Stomach (tissue), 9 donors: Measurements from ENCODE around the gene OPCML. TPM values are rescaled to one million over a fixed set of nuclear protein-coding genes. Genes with fewer than 3 reads are reported as not detected.

Experiments used
- DNase-seq, 2 donors: peaks; one replicate each; pipeline versions ENCODE4 v3.0.0 to v3.0.0-alpha.2; 2013 to 2019
- H3K27ac ChIP-seq, 5 donors: fragments of 200-600 bp in 4 of 5; sonication (generic) in 4 of 5; one replicate each; pipeline ENCODE4 v1.5.1; 2013 to 2019; ENCODE audit warnings: mild to moderate bottlenecking in 1 of 5, moderate library complexity in 1 of 5
- H3K27me3 ChIP-seq, 3 donors: fragments of 200-600 bp; sonication (generic); one replicate each; pipeline ENCODE4 v1.5.1; 2017 to 2019; ENCODE audit warnings: mixed run types in 1 of 3
- H3K36me3 ChIP-seq, 4 donors: fragments of 200-600 bp; sonication (generic); 1 replicate in 3 of 4; 2 replicates in 1 of 4; pipeline ENCODE4 v1.5.1; 2016 to 2019
- H3K4me1 ChIP-seq, 4 donors: fragments of 200-600 bp; sonication (generic); one replicate each; pipeline ENCODE4 v1.5.1; 2016 to 2019
- H3K4me3 ChIP-seq, 4 donors: fragments of 200-600 bp; sonication (generic) in 3 of 4; one replicate each; pipeline ENCODE4 v1.5.1; 2016 to 2019; ENCODE audit warnings: mild to moderate bottlenecking in 1 of 4
- H3K9me3 ChIP-seq, 4 donors: fragments of 200-600 bp; sonication (generic); one replicate each; pipeline ENCODE4 v1.5.1; 2016 to 2019
- EP300 ChIP-seq: sonication (generic); formaldehyde crosslinking; IDR thresholded peaks from one replicate; pipeline ENCODE4 v1.6.1; 2017; ENCODE audit warnings: antibody characterized with exemption
- POLR2A ChIP-seq, 4 donors: fragments of 450-650 bp; IDR thresholded peaks; one replicate each; pipeline ENCODE4 v1.6.1; 2016; ENCODE audit warnings: antibody characterized with exemption in 4 of 4, control low read depth in 2 of 4, mild to moderate bottlenecking in 1 of 4, moderate library complexity in 1 of 4
- POLR2AphosphoS5 ChIP-seq, 3 donors: sonication (generic); formaldehyde crosslinking; IDR thresholded peaks; one replicate each; pipeline ENCODE4 v1.6.1; 2016; ENCODE audit warnings: antibody characterized with exemption in 3 of 3
- WGBS, 5 donors: extraction: QIAGEN DNeasy Blood & Tissue Kit in 3 of 5; methylation state at CpG; one replicate each; pipeline versions ENCODE4 v1.1.5 to v1.1.7; 2013 to 2018; 5-methylcytosine and 5-hydroxymethylcytosine counted together
- intact Hi-C: fragments of 100-400 bp; cut with DNase I; formaldehyde crosslinking; loops from one replicate; pipeline ENCODE4 v1.15.1; 2023; ENCODE audit warnings: low total_unique reads
- polyA plus RNA-seq, 3 donors: library from polyadenylated mRNA; stranded (reverse); fragments of 200-250 nt; gene quantifications; one replicate each; pipeline ENCODE4 v1.2.3, GENCODE V29; 2013
- total RNA-seq, 5 donors: library from RNA; depleted of rRNA; stranded (reverse); fragments of >200 nt; gene quantifications; one replicate each; pipeline versions ENCODE4 v1.1.0 to v1.2.3, GENCODE V29; 2014 to 2016
- TF ChIP-seq, protein P1 (sequence below), 7 experiments: fragments of 450-650 bp in 4 of 7; fragments of 200-600 bp in 3 of 7; sonication (generic) in 3 of 7; IDR thresholded peaks; one replicate each; pipeline ENCODE4 v1.5.1; 2016 to 2019; ENCODE audit warnings: antibody characterized with exemption in 7 of 7, control low read depth in 2 of 7, mild to moderate bottlenecking in 1 of 7
- donor health status: healthy with polysubstance abuse.
- donor health status: Bipolar disorder and iron deficiency.
- donor health status: healthy.

OPCML gene
- total and polyA plus RNA-seq, 8 donors: 0.03 to 0.92 (median 0.55) TPM; not detected in 3

DNA sequence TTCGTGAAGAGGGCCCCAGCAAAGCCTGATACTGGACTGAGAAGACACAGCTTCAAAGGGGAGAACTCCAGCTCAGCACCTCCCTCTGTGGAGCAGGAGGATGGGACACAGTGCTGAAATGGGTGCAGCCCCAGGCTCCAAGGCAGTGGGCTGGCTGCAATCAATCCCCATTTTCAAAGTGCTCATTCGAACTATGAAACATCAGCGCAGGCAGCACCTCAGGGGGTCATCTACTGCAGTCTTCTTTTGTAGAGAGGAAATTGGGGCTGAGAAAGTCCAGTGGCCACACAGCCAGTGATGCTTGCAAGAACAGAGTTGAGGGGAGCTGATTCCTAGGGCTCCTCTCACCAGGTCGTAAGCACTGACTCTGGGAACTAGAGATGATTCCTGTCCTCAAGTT is 25.1 kb downstream of the OPCML start:
- H3K4me3 ChIP-seq: no peak overlapping the region
- no peaks in the 10 kb centered on the region for H3K36me3 ChIP-seq
- peaks cover 0 to 5% (median 0%) of the 10 kb centered on the region in 3 donors for H3K27me3 ChIP-seq
- DNase-seq: no peak
- TF ChIP-seq EP300 (no peak), POLR2A (IDR thresholded peaks at IDR 0.05) (no peak), POLR2AphosphoS5 (IDR thresholded peaks at IDR 0.05) (no peak)
- TF ChIP-seq, protein P1, sequence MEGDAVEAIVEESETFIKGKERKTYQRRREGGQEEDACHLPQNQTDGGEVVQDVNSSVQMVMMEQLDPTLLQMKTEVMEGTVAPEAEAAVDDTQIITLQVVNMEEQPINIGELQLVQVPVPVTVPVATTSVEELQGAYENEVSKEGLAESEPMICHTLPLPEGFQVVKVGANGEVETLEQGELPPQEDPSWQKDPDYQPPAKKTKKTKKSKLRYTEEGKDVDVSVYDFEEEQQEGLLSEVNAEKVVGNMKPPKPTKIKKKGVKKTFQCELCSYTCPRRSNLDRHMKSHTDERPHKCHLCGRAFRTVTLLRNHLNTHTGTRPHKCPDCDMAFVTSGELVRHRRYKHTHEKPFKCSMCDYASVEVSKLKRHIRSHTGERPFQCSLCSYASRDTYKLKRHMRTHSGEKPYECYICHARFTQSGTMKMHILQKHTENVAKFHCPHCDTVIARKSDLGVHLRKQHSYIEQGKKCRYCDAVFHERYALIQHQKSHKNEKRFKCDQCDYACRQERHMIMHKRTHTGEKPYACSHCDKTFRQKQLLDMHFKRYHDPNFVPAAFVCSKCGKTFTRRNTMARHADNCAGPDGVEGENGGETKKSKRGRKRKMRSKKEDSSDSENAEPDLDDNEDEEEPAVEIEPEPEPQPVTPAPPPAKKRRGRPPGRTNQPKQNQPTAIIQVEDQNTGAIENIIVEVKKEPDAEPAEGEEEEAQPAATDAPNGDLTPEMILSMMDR (IDR thresholded peaks at IDR 0.05): no peak
- WGBS, 5 donors: 76 to 95% (median 90%) methylated on average over 4 of the region's 4 CpGs
- no peak overlapping the region for H3K27ac ChIP-seq
- intact Hi-C loops: no loop called here
- H3K9me3 ChIP-seq: no peaks in the 10 kb centered on the region
- H3K4me1 ChIP-seq: peaks cover 0 to 6% (median 3%) of the 10 kb centered on the region in 4 donors

DNA sequence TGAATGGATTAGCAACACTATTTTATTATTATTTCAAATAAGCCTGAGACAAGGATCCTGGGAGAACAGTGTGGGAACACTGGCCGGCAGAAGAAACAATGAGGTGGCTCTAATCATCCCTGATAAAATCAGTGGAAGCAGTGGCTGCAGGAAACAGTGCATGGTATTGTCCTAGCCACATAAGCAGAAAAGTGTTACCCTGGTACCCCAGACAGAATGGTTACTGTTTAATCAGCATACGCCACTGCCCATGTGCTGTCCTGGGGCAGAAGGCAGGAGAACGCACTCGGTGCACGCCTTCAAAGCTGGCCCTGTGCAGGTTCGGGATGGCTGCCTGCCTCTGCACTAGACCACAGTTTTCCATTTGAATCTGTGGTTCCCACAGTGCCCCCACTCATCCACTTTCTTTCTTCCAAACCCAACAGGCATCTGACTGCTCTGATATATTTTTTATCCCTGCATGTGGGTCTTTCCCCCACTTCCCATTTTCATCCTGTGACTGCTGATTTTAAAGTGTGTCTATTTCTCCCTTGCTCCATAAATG is 25.7 kb downstream of the OPCML start:
- TF ChIP-seq POLR2A (IDR thresholded peaks at IDR 0.05) (no peak), EP300 (no peak), POLR2AphosphoS5 (IDR thresholded peaks at IDR 0.05) (no peak)
- TF ChIP-seq, protein P1 (IDR thresholded peaks at IDR 0.05): no peak
- no peak for DNase-seq
- WGBS, 5 donors: 59 to 87% (median 78%) methylated on average over 6 of the region's 6 CpGs
- Histone ChIP-seq H3K4me3 (no peak overlapping the region), H3K9me3 (no peaks in the 10 kb centered on the region), H3K36me3 (no peaks in the 10 kb centered on the region), H3K27ac (no peak overlapping the region), H3K27me3 (peaks cover 0 to 9% (median 0%) of the 10 kb centered on the region in 3 donors), H3K4me1 (peaks cover 0 to 12% (median 8%) of the 10 kb centered on the region in 4 donors)
- intact Hi-C loops: no loop called here

DNA sequence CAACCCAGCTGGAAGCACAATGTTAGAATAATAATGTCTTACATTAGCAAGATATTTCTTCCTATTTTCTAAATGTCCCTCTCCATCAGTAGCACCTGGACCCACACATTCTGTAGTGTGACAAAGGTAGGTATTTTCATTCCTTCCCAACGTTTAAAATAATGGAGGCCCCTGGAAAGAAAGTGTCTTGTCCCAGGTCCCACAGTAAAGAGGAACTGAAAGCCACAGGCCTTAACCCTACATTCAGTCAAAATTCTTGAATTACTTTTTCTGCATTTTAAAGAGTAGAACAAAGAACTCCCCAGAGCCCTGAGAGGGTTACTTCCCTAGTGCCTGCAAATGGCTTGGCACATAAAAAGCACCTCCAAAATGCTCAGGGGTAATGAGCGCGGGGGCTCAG is 26.3 kb downstream of the OPCML start:
- TF ChIP-seq POLR2AphosphoS5 (IDR thresholded peaks at IDR 0.05) (no peak), POLR2A (IDR thresholded peaks at IDR 0.05) (no peak), EP300 (no peak)
- TF ChIP-seq, protein P1 (IDR thresholded peaks at IDR 0.05): no peak
- H3K4me3 ChIP-seq: no peak overlapping the region
- no peak overlapping the region for H3K27ac ChIP-seq
- intact Hi-C loops: no loop called here
- no peaks in the 10 kb centered on the region for H3K36me3 ChIP-seq
- H3K9me3 ChIP-seq: no peaks in the 10 kb centered on the region
- H3K4me1 ChIP-seq: peaks cover 0 to 12% (median 9%) of the 10 kb centered on the region in 4 donors
- H3K27me3 ChIP-seq: peaks cover 0 to 7% (median 0%) of the 10 kb centered on the region in 3 donors
- no peak for DNase-seq
- 64 to 72% (median 68%) methylated on average over 3 of the region's 3 CpGs for WGBS, 5 donors

DNA sequence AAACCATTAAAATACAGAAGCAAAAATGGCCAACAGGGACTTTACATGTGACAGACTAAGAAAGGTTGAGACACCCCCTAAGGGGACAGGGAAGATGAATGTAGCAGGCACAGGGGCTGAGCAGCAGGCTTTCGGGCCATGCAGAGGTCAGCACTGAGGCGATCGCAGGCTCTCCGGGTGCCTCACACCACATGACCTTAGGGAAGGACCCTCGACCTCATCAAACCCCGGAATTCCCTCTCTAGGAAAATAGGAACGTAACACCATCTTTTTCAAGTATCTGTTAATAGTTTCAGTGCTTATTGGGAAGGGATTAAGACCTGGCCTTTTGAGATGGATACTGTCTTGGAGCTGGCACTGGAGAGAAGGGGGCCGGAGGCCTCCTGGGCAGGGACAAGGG is 27.4 kb downstream of the OPCML start:
- H3K27me3 ChIP-seq: peaks cover 0 to 16% (median 0%) of the 10 kb centered on the region in 3 donors
- peaks cover 0 to 12% (median 9%) of the 10 kb centered on the region in 4 donors for H3K4me1 ChIP-seq
- intact Hi-C loops: no loop called here
- H3K9me3 ChIP-seq: no peaks in the 10 kb centered on the region
- DNase-seq: no peak
- WGBS, 5 donors: 78 to 84% (median 80%) methylated on average over 8 of the region's 8 CpGs
- H3K36me3 ChIP-seq: no peaks in the 10 kb centered on the region
- H3K4me3 ChIP-seq: no peak overlapping the region
- TF ChIP-seq, protein P1 (IDR thresholded peaks at IDR 0.05): no peak
- no peak for TF ChIP-seq EP300
- H3K27ac ChIP-seq: no peak overlapping the region
